ENCODE measurements around the gene GNG14.
"Not testable (repeated sequence)": the region's sequence is repeated elsewhere in the genome, so short reads cannot be mapped to it uniquely, and the experiment has no call there.

The GNG14 gene

DNA sequence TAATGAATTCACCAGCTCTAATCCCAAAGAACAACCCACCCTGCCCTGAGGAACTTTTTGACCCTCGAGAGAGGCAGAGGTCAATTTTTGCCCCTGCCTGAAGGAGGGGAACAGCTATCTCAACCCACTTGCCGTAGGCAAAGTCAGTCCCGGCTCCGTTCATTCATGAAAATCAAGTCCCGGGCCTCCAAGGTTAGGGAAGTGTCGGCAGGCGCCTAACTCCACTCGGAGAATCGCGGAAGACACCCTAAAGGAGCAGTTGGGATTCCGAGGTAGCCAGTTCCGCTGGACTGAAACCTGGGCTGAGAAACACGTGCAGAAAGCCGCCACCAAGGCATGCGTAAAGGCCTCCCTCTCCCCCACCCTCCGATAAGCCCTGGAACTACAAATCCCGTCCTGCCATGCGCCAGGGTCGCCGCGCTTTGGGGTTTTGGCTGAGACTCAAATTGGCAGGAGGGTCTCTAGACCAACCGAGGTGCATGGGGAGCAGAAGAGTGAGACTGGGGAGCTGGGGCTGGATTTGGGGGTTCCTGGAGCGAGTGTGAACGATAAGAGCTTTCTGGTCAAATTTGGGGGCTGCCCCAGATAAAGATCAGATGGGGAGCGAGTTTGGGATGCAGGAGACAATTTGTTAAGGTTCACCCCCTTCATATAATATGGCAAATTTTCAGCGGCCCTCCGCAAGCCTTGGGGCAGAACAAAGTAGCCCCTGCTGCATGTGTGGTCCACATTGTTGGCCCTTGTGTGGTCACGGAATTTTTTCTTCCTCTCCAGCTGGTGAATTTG is 36.0 kb downstream of the GNG14 start, which contains the start of gene TNPO2:
TNPO2 (minus strand) TSS at position 292 of the 786 bp plus-strand sequence. CDS start 2,955 bp downstream, outside the sequence.
- DNase-seq (ENCODE audit: low read depth): peak; percentile 73
- peak within 1 kb of the TSS; percentile 99 for H3K4me3 ChIP-seq (ENCODE audit: low read length)
- TF ChIP-seq, protein P1, sequence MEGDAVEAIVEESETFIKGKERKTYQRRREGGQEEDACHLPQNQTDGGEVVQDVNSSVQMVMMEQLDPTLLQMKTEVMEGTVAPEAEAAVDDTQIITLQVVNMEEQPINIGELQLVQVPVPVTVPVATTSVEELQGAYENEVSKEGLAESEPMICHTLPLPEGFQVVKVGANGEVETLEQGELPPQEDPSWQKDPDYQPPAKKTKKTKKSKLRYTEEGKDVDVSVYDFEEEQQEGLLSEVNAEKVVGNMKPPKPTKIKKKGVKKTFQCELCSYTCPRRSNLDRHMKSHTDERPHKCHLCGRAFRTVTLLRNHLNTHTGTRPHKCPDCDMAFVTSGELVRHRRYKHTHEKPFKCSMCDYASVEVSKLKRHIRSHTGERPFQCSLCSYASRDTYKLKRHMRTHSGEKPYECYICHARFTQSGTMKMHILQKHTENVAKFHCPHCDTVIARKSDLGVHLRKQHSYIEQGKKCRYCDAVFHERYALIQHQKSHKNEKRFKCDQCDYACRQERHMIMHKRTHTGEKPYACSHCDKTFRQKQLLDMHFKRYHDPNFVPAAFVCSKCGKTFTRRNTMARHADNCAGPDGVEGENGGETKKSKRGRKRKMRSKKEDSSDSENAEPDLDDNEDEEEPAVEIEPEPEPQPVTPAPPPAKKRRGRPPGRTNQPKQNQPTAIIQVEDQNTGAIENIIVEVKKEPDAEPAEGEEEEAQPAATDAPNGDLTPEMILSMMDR (IDR thresholded peaks at IDR 0.05; ENCODE audit: insufficient read depth, low read depth, low read length, missing control alignments): no peak

DNA sequence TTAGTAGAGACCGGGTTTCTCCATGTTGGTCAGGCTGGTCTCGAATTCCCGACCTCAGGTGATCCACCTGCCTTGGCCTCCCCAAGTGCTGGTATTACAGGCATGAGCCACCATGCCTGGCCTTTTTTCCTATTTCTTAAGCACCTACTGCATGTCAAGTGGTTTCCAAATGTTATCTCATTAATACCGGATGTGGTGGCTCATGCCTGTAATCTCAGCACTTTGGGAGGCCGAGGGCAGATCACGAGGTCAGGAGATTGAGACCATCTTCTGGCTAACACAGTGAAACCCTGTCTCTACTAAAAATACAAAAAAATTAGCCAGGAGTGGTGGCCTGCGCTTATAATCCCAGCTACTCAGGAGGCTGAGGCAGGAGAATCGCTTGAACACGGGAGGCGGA is 37.8 kb downstream of the GNG14 start:
- DNase-seq (ENCODE audit: low read depth); H3K4me3 ChIP-seq (ENCODE audit: low read length): not testable (repeated sequence)

DNA sequence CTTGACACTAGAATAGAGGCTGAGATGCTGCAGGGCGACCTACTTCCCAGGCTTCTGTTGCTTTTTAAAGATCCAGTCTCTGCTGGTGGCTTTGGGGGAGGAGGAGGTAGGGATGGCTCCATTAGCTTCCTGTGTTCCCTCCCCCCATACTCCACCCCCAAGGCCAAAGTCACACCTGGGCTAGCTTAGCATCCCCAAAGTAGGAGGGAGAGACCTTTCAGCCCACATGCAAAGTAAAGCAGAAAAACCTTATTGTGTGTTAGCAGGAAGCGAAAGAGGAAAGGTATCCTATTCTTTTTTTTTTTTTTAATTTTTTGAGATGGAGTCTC is 39.2 kb downstream of the GNG14 start:
- H3K4me3 ChIP-seq (ENCODE audit: low read length): no peak overlapping the region
- TF ChIP-seq, protein P1 (IDR thresholded peaks at IDR 0.05; ENCODE audit: insufficient read depth, low read depth, low read length, missing control alignments): no peak
- DNase-seq (ENCODE audit: low read depth): no peak

DNA sequence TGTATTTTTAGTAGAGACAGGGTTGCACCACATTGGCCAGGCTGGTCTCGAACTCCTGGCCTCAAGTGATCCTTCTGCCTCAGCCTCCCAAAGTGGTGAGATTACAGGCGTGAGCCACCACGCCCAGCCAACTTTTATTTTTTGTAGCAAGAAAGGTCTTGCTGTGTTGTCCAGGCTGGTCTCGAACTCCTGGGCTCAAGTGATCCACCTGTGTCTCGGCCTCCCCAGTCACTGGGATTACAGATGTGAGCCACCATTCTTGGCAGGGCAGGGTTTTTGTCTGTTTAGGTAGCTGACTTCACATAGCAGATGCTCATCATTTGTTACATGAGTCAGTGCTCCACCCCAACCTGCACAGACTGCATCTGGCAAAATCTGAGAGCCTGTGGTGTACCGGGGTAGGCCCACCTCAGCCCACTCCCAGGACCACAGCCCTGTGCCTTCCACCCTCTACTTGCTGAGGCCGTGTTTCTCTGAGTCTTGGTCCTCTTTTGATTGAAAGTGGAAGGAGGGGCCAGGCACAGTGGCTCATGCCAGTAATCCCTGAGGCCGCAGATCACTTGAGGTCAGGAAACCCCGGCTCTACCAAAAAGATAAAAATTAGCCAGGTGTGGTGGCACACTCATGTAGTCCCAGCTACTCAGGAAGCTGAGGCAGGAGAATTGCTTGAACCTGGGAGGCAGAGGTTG is 40.1 kb downstream of the GNG14 start:
- no peak overlapping the region for H3K4me3 ChIP-seq (ENCODE audit: low read length)
- peak; percentile 48 for DNase-seq (ENCODE audit: low read depth)
- TF ChIP-seq, protein P1 (IDR thresholded peaks at IDR 0.05; ENCODE audit: insufficient read depth, low read depth, low read length, missing control alignments): no peak

DNA sequence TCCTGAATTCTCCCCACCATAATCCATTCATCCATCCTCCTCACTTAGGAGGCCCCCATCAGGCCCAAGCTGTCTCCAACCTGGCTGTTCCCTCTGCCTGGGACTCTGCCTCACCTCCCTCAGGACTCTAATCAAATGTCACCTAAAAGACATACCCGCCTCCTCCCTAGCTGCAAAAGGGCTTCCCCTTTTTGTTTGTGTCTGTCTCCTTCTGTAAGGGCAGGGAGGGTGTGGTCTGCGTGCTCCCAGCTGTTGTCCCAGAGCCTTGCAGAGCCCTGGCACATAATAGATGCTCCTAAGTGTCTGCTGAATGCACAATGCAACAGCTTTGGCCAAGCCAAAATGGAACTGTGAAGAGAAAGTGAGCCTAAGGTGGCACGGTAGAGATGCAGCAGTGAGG is 42.3 kb downstream of the GNG14 start:
- TF ChIP-seq, protein P1 (IDR thresholded peaks at IDR 0.05; ENCODE audit: insufficient read depth, low read depth, low read length, missing control alignments): no peak
- DNase-seq (ENCODE audit: low read depth): no peak
- no peak overlapping the region for H3K4me3 ChIP-seq (ENCODE audit: low read length)

DNA sequence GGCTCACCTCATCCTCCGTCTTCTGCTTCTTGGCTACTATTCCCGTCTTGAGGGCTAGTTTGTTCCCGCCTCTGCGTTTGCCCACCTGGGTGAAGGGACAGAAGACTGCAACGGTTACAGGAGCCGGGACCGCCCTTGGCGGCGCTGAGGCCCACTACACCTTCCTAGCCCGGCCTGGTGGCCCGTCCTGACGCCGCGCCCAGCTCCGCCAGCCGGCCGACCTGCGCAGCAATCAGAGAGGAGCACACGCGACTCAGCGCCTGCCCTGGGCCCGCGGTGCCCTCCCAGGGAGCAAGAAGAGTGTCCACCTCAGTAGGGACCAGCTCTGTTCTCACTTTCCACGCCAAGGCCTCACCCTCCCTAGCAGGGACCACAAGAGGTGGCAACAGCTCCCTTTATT is 43.5 kb downstream of the GNG14 start:
- TF ChIP-seq, protein P1 (IDR thresholded peaks at IDR 0.05; ENCODE audit: insufficient read depth, low read depth, low read length, missing control alignments): no peak
- DNase-seq (ENCODE audit: low read depth): no peak
- no peak overlapping the region for H3K4me3 ChIP-seq (ENCODE audit: low read length)

DNA sequence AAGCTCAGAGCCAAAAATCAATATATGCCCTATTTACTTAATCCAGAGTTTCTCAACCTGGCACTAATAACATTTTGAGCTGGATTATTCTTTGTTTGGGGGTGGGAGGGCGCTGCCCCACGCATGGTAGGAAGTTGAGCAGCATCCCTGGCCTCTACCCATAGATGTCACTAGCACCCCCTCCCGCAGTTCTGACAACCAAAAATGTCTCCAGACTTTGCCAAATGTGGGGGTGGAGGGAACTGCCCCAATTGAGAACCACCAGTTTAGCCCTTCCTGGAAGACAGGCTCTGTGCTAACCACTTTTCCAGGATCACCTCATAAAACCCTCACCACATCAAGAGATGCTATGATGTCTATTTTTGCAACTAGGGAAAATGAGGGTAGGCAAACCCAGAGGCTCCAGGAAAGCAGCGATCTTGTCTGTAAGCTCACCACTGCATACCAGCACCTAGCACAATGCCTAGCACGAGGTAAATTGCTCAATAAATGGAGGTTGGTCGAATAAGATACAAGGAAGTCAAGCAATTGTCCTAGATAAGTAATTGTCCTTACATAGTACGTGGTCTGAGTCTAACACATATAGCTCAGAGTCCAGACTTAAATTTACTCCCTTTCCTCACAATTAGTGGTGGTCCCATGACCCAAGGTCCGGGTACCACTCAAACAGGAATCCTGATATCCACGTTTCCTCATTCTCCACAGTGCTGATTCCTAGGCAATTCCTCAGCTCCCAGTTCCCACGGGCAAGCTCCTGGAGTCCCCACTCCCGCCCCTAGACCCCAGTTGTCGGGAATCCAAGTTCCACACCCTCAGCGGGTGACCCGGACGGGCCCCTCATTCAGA is 45.8 kb downstream of the GNG14 start:
- DNase-seq (ENCODE audit: low read depth): peak; percentile 46
- TF ChIP-seq, protein P1 (IDR thresholded peaks at IDR 0.05; ENCODE audit: insufficient read depth, low read depth, low read length, missing control alignments): peak; percentile 53
- peak overlapping the region; percentile 95 for H3K4me3 ChIP-seq (ENCODE audit: low read length)
